K562 (cell line): ENCODE results near the gene CALR3. TPM values are rescaled to one million over a fixed set of nuclear protein-coding genes. Genes with fewer than 3 reads are reported as not detected.

ENCODE experiments used
- EWSR1 ChIP-seq: fragments of 450-650 bp; IDR thresholded peaks from 2 replicates; pipeline ENCODE4 v1.6.1; 2018; ENCODE audit warnings: borderline replicate concordance, mild to moderate bottlenecking, low read depth, moderate library complexity; ENCODE audit not compliant: partially characterized antibody
- GABPA ChIP-seq: fragments of 200-800 bp; sonication (Bioruptor generic); conservative IDR thresholded peaks from 2 replicates; pipeline ENCODE4 v1.6.1; 2016; ENCODE audit warnings: low read depth, missing genetic modification characterization, missing compliant biosample characterization
- MAZ ChIP-seq, 2 experiments: fragments of 450-650 bp in 1 of 2; sonication (generic) in 1 of 2; formaldehyde crosslinking; IDR thresholded peaks in 1 of 2; conservative IDR thresholded peaks in 1 of 2; 2 replicates each; pipeline versions ENCODE4 v1.4.0 to v1.5.0; 2020; ENCODE audit warnings: mild to moderate bottlenecking in 1 of 2, missing genetic modification reagents in 1 of 2
- RBM14 ChIP-seq: fragments of 200-400 bp; formaldehyde crosslinking; IDR thresholded peaks from 2 replicates; pipeline ENCODE4 v1.6.1; 2018; ENCODE audit warnings: low read depth, mild to moderate bottlenecking, low read length, moderate library complexity, borderline replicate concordance; ENCODE audit not compliant: insufficient read depth
- TRIM28 ChIP-seq: fragments of 450-650 bp; IDR thresholded peaks from 2 replicates; pipeline ENCODE4 v1.6.1; 2017
- ZFP36 ChIP-seq: fragments of 150-350 bp; IDR thresholded peaks from 2 replicates; pipeline ENCODE4 v1.6.1; 2018; ENCODE audit warnings: low read length, low read depth; ENCODE audit not compliant: partially characterized antibody
- polyA plus RNA-seq, 8 experiments: library from polyadenylated mRNA; depleted of rRNA in 4 of 8; stranded (reverse) in 5 of 8; unstranded in 3 of 8; fragments of >200 nt; fragmentation: Nextera tagmentation in 2 of 8; fragmentation: Illumina TruSeq in 1 of 8; extraction: Ambion mirVana in 2 of 8; extraction: Trizol in 1 of 8; gene quantifications; 2 replicates each; pipeline versions ENCODE4 v1.2.1 to v1.2.3, GENCODE V29; 2011 to 2014; ENCODE audit warnings: inconsistent platforms in 1 of 8, missing spikeins in 1 of 8
- total RNA-seq, 7 experiments: library from RNA; depleted of rRNA in 6 of 7; stranded (reverse); fragments of >200 nt in 6 of 7; fragmentation: Illumina TruSeq in 2 of 7; extraction: Trizol in 2 of 7; gene quantifications; 2 replicates each; pipeline versions ENCODE4 v1.2.1 to v1.2.3, GENCODE V29; 2011 to 2021; ENCODE audit warnings: low replicate concordance in 1 of 7
- TF ChIP-seq, protein P1 (sequence below): IDR thresholded peaks from 3 replicates; pipeline ENCODE4 v1.6.1; 2011; ENCODE audit warnings: borderline replicate concordance, mild to moderate bottlenecking, moderate library complexity; ENCODE audit not compliant: insufficient read length; ENCODE audit errors: extremely low read depth
- TF ChIP-seq, protein P2 (sequence below): fragments of 450-650 bp; IDR thresholded peaks from 2 replicates; pipeline ENCODE4 v1.6.1; 2018; ENCODE audit warnings: mild to moderate bottlenecking, low read depth; ENCODE audit not compliant: partially characterized antibody
- TF ChIP-seq, protein P3 (sequence below): IDR thresholded peaks from 2 replicates; pipeline ENCODE4 v1.6.1; 2014; ENCODE audit warnings: antibody characterized with exemption
- TF ChIP-seq, protein P4 (sequence below): IDR thresholded peaks from 2 replicates; pipeline ENCODE4 v1.6.1; 2011; ENCODE audit warnings: borderline replicate concordance, low read depth, mild to moderate bottlenecking, moderate library complexity, low read length; ENCODE audit not compliant: insufficient read depth, poor library complexity, severe bottlenecking
- TF ChIP-seq, protein P5 (sequence below): fragments of 250-450 bp; sonication (Bioruptor Pico); IDR thresholded peaks from 2 replicates; pipeline ENCODE4 v1.9.0; 2021; ENCODE audit warnings: mild to moderate bottlenecking, inconsistent platforms

The CALR3 gene
- total and polyA plus RNA-seq, 9 of the 15 experiments (the other 6 are each of a cell fraction or from before 2014, with no cell fraction given), result 0.15 to 0.41 (median 0.22) TPM; not detected in 4

DNA sequence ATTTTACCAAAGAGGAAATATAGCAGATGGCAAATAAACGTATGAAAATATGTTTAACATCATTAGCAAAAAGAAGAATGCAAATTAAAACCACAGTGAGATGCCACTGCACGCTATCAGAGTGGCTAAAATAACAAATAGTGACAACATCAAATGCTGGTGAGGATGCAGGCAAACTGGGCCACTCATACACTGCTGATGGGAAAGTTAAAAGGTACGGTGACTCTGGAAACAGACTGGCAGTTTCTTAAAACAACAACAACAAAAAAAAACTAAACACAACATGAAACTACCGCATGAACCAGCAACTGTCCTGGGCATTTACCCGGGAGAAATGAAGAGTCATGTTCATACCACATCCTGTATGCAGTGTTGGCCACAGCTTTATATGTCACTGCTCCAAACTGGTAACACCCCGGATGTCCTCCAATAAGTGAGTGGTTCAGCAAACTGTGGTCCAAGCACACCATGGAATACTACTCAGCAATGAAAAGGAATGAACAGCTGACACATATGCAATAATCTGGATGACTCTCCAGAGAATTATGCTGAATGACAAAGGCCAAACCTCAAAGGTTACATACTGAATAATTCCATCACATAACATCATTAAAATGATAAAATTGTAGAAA is 46.5 kb downstream of the CALR3 start (continued):
- no peak for TF ChIP-seq ZFP36
- TF ChIP-seq, protein P1, sequence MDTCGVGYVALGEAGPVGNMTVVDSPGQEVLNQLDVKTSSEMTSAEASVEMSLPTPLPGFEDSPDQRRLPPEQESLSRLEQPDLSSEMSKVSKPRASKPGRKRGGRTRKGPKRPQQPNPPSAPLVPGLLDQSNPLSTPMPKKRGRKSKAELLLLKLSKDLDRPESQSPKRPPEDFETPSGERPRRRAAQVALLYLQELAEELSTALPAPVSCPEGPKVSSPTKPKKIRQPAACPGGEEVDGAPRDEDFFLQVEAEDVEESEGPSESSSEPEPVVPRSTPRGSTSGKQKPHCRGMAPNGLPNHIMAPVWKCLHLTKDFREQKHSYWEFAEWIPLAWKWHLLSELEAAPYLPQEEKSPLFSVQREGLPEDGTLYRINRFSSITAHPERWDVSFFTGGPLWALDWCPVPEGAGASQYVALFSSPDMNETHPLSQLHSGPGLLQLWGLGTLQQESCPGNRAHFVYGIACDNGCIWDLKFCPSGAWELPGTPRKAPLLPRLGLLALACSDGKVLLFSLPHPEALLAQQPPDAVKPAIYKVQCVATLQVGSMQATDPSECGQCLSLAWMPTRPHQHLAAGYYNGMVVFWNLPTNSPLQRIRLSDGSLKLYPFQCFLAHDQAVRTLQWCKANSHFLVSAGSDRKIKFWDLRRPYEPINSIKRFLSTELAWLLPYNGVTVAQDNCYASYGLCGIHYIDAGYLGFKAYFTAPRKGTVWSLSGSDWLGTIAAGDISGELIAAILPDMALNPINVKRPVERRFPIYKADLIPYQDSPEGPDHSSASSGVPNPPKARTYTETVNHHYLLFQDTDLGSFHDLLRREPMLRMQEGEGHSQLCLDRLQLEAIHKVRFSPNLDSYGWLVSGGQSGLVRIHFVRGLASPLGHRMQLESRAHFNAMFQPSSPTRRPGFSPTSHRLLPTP, result no peak
- TF ChIP-seq, protein P2, sequence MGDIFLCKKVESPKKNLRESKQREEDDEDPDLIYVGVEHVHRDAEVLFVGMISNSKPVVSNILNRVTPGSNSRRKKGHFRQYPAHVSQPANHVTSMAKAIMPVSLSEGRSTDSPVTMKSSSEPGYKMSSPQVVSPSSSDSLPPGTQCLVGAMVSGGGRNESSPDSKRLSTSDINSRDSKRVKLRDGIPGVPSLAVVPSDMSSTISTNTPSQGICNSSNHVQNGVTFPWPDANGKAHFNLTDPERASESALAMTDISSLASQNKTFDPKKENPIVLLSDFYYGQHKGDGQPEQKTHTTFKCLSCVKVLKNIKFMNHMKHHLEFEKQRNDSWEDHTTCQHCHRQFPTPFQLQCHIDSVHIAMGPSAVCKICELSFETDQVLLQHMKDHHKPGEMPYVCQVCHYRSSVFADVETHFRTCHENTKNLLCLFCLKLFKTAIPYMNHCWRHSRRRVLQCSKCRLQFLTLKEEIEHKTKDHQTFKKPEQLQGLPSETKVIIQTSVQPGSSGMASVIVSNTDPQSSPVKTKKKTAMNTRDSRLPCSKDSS, result no peak
- TF ChIP-seq, protein P3, sequence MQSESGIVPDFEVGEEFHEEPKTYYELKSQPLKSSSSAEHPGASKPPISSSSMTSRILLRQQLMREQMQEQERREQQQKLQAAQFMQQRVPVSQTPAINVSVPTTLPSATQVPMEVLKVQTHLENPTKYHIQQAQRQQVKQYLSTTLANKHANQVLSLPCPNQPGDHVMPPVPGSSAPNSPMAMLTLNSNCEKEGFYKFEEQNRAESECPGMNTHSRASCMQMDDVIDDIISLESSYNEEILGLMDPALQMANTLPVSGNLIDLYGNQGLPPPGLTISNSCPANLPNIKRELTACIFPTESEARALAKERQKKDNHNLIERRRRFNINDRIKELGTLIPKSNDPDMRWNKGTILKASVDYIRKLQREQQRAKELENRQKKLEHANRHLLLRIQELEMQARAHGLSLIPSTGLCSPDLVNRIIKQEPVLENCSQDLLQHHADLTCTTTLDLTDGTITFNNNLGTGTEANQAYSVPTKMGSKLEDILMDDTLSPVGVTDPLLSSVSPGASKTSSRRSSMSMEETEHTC, result no peak
- peak; percentile 35; the same call in 1 of the 2 replicates for TF ChIP-seq GABPA (tag)
- TF ChIP-seq RBM14, result no peak
- TF ChIP-seq MAZ (CRISPR knock-in tag; conservative IDR thresholded peaks at IDR 0.05 in 1 of 2, IDR thresholded peaks at IDR 0.05 in 1 of 2), result no peak
- no peak for TF ChIP-seq TRIM28
- TF ChIP-seq, protein P4, sequence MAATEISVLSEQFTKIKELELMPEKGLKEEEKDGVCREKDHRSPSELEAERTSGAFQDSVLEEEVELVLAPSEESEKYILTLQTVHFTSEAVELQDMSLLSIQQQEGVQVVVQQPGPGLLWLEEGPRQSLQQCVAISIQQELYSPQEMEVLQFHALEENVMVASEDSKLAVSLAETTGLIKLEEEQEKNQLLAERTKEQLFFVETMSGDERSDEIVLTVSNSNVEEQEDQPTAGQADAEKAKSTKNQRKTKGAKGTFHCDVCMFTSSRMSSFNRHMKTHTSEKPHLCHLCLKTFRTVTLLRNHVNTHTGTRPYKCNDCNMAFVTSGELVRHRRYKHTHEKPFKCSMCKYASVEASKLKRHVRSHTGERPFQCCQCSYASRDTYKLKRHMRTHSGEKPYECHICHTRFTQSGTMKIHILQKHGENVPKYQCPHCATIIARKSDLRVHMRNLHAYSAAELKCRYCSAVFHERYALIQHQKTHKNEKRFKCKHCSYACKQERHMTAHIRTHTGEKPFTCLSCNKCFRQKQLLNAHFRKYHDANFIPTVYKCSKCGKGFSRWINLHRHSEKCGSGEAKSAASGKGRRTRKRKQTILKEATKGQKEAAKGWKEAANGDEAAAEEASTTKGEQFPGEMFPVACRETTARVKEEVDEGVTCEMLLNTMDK, result no peak
- no peak for TF ChIP-seq EWSR1
- TF ChIP-seq, protein P5, sequence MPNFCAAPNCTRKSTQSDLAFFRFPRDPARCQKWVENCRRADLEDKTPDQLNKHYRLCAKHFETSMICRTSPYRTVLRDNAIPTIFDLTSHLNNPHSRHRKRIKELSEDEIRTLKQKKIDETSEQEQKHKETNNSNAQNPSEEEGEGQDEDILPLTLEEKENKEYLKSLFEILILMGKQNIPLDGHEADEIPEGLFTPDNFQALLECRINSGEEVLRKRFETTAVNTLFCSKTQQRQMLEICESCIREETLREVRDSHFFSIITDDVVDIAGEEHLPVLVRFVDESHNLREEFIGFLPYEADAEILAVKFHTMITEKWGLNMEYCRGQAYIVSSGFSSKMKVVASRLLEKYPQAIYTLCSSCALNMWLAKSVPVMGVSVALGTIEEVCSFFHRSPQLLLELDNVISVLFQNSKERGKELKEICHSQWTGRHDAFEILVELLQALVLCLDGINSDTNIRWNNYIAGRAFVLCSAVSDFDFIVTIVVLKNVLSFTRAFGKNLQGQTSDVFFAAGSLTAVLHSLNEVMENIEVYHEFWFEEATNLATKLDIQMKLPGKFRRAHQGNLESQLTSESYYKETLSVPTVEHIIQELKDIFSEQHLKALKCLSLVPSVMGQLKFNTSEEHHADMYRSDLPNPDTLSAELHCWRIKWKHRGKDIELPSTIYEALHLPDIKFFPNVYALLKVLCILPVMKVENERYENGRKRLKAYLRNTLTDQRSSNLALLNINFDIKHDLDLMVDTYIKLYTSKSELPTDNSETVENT, result no peak
